MV-4-11 (cell line): ENCODE results near the gene ARHGAP19.
A peak's percentile ranks its signal among the peaks of the same experiment; 100 is the strongest.

Source experiments
- DNase-seq: peaks from one replicate; lab custom pipeline; 2025; lab: John Stamatoyannopoulos, UW

The ARHGAP19 gene, protein sequence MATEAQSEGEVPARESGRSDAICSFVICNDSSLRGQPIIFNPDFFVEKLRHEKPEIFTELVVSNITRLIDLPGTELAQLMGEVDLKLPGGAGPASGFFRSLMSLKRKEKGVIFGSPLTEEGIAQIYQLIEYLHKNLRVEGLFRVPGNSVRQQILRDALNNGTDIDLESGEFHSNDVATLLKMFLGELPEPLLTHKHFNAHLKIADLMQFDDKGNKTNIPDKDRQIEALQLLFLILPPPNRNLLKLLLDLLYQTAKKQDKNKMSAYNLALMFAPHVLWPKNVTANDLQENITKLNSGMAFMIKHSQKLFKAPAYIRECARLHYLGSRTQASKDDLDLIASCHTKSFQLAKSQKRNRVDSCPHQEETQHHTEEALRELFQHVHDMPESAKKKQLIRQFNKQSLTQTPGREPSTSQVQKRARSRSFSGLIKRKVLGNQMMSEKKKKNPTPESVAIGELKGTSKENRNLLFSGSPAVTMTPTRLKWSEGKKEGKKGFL

DNA sequence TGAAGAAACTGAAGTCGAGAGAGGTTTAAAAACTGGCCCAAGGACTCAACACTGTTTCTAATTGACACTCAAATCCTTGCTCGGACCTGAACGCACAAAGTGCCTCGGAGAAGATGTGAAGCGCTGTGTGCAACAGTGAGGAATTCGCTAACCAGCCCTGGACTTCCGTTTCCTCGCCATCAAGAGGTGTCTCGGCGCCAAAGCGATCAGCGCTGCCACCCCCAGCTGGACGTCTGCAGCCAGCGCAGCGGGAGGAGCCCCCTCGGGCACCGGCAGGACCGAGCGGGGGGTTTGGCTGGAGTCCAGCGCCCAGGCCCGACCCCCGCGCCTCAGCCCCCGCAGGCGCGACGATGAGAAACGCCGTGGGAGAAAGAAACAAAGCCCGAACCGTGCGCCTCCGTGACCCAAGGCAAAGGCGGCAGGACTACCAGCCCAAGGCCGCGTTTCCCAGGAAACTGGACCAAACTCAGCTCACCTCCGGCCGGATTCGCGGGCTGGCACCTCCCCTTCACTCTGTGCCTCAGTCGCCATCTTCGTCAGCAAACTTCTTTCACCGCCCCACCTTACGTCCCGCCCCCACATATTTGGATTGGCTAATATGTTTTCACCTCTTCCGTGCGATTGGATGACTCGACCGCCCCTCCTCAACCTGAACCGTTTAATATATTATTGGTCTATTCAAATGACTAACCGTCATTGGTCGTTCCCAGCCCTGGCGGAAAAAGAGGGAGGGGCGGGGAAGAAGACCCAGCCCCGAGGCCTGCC is at the start of gene ARHGAP19:
Gene ARHGAP19 (minus strand): TSS at position 541 of the 765 bp plus-strand sequence. CDS start 10 bp downstream, at position 531.
- peak; percentile 98 for DNase-seq

DNA sequence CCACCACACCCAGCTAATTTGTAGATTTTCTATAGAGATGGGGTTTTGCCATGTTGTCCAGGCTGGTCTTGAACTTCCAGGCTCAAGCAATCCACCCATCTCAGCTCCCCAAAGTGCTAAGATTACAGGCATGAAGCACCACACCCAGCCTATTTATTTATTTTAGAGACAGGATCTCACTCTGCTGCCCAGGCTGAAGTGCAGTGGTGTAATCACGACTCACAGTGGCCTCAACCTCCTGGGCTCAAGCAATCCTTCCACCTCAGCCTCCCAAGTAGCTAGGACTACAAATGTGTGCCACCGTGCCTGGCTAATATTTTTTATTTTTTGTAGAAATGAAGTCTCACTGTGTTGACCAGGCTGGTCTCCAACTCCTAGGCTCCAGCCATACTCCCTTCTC is 49.0 kb upstream of the ARHGAP19 start:
- DNase-seq: no peak

DNA sequence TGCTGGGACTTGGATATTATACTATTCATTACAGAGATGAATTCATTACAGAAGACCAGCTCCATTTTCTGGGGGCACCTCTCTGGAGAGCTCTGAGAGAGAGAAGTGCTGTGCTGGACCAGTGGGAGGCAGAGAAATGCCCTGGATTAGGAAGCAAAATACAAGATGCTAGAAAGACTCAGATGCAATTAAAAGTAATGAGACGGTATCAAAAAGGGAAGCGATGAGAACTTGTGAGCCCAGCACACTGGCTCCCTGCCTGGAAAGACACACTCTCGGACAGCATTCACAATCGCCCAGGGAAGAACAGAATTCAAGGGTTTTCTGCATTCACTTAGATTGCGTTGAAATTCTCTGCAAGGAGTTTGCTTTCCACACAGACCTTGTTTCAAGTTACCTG is 45.6 kb upstream of the ARHGAP19 start:
- no peak for DNase-seq

DNA sequence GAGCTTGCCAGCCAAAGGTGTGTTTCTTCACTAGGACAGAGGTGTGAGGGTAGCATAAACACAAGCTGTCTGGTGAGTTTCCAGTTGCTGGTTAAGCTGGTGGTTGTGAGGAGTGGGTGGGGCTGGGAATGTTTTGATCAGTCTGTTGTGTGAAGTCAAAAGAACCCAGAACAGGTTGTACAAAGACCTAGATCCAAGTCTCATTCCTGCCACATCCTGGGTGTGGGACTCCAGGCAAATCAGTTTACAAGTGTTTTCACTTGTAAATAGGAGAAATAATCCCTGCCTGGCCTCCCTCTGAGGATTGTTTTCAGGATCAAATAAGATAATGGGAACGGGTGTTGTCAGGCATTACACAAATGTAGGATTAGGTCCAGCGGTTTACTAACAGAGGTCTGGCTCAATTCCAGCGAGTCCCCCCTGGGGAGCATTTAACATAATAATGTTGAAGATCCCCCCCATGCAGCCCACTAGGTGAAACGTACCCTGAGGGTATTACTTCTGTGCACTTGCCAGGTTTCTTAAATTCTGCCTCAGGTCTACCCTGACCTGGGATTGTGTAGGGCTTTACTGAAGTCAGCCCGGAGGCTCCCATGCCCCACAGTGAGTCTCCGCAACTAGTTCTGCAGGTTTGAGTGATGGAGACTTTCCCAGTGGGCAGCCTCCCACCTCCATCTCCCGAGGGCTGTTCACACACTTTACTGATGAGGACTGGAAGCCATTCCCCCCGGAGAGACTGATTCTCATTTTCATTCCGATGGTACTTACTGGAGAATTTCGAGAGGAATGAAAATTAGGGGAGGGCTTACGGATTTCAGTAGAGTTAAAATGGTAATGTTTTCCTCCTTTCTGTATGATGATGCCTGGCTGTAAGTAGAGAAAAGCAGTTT is 44.8 kb upstream of the ARHGAP19 start:
- no peak for DNase-seq

DNA sequence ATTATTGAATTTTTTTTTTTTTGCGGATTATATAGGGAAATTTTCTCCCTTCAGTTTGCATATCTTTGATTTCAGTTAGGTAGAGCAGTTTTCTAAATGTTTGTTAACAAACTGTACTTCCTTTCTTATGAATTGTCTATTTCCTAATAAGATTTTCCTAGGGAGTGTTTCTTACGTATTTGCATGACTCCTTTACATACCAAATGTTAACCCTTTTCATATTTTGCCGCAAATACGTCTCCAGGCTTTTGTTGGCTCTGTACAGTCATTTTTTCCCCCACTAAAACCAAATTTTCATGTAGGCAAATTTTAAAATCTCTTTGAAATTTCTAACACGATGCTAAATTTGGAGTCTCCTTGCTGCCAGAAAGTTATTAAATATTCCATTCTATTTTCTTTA is 44.0 kb upstream of the ARHGAP19 start:
- DNase-seq: no peak

DNA sequence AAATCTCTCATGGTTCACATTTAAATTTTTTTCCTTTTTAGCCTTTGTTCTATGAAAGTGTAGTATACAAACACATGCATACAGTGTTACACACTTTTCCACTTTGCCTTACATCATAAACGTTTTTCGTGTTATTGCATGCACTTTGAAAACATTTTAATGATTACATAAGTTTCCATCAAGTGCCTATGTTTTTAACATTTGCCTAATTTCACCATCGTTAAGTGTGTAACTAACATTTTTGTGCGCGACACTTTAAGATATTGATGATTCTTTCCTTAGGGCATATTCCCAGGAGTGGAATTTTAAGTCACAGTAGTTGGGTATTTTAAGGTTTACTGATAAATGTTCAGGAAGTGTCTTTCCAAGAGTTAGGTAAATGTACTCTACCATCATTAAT is 43.6 kb upstream of the ARHGAP19 start:
- no peak for DNase-seq

DNA sequence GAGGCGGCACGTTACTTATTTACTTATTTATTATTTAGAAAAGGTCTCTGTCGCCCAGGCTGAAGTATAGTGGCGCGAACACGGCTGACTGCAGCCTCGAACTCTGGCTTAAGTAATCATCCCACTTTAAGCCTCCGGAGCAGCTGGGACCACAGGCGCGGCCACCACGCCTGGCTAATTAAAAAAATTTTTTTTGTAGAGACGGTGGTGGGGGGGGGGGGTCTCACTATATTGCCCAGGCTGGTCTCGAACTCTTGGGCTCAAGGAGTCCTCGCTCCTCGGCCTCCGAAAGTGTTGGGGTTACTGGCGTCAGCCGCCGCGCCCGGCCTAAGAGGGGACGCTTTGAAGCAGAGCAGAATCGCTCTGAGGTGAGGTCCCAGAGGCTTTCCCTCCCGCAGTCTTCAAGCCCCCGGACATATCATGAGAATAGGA is 42.8 kb upstream of the ARHGAP19 start:
- no peak for DNase-seq

DNA sequence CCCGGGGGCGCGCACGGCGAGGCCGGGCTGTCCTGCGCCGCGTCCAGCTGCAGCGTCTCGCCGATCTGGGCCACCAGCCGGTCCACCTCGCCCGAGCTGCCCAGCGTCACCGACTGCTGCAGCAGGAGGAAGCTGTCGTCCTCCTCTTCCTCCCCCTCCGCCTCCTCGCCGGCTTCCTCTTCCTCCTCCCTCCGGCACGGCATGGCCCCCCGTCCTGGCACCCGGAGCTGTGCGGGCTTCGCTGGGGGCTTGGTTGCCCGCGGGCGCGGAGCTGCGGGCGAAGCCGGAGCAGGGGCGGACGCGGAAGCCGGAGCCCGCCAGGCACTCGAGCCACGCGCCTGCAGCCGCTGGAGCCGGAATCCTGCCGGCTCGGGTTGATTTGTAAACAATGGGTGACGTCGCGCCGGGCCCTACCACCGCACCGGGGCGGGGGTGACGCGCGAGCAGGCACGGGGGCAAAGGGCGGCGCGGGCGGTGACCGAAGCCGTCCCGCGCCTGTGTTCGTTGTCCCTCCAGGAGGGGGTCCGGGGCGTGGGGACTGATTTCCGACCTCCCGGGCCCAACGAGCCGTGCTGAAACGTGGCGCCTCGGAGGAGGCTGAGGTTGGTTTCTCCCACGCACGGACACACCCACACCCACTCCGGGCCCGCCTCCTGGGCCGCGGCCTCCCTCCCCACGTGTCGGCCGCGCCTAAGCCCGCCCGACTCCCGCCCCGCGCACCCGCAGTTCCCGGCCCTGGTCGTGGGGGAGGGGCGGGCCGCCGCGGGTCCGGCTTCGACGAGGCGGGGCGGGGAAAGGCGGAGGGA is 42.1 kb upstream of the ARHGAP19 start, which contains the start of gene FRAT2:
Gene FRAT2 (minus strand): TSS at position 360 of the 806 bp plus-strand sequence. CDS start 157 bp downstream, at position 203.
- DNase-seq: peak; percentile 83

DNA sequence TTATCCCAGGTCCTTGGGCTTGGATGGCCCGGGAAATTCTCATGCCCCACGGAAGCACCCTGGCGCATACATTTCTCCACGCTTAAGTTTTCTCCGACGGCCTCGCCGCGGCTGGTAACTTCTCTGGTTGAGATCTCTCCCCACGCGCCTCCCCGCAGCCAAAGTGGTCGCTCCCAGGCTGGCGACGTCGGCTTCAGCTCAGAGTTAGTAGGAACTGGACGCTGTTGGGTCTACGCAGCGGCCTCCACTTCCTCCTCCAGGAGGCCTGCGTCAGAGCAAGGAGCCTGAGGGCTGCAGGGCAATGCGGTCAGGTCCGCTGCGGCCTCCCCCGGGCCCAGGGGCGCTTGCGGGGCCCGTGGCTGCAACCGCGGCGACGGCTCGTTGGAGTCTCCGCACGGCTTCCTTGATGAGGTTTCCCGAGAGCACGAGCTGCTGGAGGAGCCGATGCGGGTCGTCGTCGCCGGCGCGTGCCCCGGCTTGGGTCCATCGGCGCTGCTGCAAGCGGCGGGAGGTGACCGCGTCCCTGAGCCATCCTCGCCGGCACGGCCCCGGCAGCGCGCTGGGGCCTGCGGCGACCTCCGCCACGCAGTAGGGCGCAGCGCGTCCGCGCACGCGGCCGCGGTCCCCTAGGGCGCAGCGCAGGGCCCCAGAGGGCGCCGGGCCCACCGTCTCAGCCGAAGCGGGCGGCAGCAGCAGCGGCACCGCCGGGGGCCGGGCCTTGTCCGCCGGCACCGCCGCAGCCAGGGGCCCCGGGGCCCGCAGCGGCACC is 41.3 kb upstream of the ARHGAP19 start:
- peak; percentile 58 for DNase-seq

DNA sequence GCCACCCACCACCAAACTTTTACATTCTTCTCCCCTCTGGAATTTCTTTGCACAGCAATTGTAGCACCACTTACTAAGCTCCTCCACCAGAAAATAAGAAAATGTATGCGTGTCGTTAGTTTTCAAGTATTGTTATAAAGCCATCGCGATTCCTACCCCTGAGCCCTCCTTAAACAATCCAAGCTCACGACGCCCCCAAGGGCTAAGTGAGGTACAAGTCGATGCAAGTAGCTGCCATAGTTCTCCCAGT is 40.8 kb upstream of the ARHGAP19 start:
- peak; percentile 49 for DNase-seq

DNA sequence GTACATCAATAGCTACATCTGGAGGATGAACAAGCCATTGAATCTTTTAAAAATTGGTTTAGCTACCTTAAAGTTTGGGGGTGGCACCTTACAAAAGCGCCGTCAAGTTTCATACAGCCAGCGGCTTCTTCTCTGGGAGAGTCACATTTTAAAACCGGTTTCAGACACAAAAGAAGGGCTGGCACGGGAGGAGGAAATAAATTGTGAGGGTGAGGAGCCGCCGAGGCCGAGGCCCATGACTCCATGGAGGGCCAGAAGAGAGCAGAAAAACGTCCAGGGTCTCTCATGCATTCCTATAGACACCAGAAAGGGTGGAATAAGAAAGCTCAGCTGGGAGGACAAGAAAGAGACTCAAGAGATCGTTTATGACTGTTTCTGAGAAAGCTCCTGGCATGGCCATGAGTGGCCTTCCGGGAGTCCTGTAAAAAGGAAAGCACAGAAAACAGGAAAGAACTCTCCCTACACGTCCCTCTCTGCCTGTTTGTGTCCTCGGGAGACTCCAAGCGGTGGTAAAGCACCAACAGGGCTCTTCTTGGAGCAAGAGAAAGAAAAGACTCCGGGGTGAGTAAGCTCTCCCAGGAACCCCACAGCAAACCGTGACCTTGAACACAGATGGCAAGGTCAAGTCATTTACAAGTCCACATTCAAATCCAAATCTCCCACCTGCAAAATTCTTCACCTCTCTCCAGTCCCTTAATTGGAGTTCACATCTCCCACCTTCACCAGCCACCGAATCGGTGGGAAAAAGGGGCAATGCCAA is 40.3 kb upstream of the ARHGAP19 start:
- peak; percentile 27 for DNase-seq

DNA sequence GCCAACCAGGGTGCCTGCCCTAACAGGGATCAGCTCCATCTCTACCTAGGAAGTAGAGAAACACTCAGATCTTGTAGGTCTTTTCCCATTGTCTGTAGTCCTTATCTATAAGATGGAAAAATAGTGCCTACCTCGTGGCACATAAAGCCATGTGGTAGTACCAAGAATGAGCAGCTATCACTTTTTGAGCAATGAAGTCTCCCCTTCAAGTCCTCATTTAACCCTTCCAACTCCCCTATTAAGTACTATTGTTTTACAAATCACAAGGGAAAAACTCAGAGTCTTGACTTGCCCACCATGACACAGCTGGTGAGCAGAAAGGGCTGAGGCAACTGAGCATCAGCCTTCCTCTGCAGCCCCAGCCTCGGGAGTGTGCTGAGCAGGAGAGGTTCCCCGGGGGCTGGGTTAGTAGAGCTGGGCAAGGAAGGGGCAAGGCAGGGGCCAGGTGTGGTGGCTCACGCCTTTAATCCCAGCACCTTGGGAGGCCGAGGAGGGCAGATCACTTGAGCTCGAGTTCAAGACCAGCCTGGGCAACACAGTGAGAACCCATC is 38.8 kb upstream of the ARHGAP19 start:
- DNase-seq: no peak

DNA sequence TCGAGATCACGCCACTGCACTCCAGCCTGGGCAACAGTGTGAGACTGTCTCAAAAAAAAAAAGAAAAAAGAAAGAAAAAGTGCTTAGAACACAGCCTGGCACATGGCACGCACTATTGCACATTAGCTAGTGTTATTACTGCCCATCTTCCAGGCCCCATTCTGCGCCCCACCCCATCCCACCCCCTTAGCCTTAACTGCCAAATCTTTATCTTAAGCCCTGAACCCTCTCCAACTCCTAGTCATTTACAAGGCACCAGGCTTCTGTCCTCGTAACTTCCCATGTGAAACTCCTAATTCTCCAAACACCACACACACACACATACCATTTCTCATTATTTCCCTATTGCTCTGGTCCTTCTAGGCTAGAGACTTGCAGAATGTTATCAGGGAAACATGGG is 37.3 kb upstream of the ARHGAP19 start:
- DNase-seq: peak; percentile 70

DNA sequence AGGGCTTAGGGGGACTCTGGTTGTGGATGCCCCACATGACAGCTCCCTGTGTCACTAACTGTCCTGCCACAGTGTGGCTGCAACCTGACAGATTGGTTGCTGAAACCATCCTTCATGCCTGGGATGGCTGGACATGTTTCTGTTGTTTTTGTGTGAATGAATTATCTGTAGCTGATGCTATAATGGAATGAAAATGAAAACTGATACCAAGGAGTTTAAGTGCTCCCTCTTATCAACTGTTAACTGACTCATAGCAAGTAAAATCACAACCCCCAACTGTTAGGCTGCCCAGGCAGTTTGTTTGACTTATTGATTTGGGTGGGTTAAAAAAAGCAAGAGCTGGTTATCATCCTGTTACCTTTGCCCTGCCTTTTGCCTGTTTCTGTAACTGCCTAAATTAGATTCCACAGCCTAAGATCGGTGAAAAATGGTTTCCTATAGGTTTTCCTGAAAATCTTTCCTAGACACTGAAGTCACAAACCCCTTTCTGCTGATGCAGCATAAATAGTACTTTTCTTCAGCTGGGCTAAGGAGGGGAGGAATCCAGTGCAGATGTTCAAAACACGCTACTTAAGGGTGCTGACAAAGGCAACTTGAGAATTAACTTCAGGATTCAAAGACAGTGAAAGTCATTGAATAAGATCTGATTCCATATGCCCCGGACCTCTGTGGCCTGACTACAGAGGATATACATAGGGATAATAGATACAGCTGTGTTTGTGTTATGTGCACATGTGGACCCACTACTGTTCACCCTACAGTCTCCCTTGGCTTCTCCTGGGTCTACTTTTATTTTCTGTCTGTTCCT is 36.4 kb upstream of the ARHGAP19 start:
- DNase-seq: no peak

DNA sequence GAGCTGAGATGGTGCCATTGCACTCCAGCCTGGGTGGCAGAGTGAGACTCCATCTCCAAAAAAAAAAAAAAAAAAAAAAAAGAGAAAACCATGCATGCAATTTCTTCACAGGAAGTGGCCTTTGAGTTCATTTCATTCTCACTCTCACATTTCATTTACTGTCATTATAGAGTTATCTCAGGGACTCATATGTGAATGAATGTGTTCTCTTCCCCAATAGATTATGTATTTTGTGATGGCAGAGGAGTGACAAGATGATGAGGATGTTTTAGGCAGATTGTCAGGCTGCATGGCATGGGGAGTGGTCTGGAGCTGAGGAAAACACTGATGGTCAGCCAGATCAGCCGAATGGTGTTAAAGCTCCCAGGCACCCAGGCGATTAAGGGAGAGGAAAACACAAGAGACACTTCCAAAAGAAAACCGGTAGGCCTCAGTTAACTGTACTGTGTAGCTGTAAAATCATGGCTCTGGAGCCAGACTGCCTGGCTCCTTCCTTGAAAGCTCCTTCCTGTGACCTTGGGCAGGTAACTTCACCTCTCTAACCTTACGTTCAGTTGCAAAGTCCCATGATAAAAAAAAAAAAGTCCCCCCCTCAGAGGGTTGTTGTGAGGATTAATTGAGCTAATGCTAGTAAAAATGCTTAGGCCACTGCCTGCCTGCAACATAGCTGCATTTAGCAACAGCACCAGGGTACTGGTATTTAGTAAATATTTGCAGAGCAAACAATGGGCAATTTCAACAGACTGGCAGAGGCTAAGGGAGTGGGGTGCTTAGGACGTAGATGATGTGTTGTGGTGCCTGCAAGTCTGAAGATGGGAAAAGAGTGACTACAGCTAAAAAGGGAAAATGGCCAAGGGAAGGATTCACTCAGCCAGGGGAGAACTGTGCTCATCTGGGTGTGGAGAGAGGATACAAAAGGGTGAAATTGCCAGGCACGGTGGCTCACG is 35.2 kb upstream of the ARHGAP19 start:
- peak; percentile 13 for DNase-seq

DNA sequence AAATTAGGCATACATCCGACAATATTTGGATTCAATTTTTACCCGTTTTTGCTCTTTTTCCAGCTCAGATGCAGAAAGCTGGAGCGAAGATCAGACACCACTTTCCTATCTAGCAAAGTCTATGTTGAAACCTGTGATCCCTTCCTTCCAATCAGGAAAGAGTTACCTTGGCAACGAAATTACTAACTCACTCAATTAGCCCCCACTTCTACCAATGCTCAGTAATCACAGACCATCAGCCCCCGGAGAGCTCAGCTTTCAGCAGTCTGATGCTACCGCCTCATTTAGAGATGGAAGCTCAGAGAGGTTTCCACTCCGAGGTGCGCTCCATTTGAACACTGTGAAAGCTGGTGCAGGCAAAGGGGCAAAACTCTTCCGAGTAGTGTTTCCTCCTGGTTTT is 33.3 kb upstream of the ARHGAP19 start:
- DNase-seq: no peak

DNA sequence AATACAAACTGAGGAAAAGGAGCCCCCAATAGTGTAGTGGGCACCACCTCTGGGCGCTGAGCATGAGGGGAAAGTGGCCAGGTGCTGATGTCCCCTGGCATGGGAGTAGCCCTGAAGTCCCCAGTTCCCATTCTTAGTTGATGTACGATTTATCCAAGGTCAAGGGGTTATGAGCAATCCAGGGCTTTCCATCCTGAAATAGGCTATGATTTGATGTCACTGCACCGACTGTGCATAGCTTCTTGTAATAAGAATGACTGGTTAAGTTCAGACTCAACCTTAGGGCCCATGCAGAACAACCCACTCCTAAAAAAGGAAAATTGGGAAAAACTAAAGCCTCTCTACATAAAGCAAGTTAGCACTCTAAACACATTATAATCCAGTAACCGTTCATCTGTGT is 31.1 kb upstream of the ARHGAP19 start:
- no peak for DNase-seq

DNA sequence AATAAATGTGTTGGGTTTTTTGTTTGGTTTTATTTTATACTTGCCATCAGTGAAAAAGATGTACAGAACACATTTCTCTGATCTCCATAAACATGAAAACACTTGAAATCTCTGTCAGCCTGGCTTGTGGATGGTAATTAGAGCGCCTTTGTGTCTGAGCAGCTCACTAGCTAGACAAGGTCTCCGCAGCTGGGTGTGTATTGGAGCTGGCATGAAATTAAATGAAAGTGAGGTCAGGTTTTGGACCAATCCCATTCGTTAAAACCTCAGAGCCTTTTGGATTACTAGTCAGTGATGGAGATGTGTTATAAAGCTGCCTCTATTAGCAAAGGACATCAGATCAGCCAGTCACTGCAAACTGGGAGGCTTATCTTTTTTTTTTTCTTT is 29.4 kb upstream of the ARHGAP19 start:
- DNase-seq: no peak
